Ectodermal cell (in vitro differentiated cells): ENCODE data around the gene METAP1D.
"Not testable (repeated sequence)": the region's sequence is repeated elsewhere in the genome, so short reads cannot be mapped to it uniquely, and the experiment has no call there.

Experiments
- H3K27ac ChIP-seq: 2 replicates; pipeline ENCODE4 v1.7.0; 2013; ENCODE audit warnings: mild to moderate bottlenecking, low read depth, low read length; ENCODE audit not compliant: insufficient read depth, poor library complexity, severe bottlenecking
- H3K27me3 ChIP-seq: 2 replicates; pipeline ENCODE4 v1.7.0; 2013; ENCODE audit warnings: mild to moderate bottlenecking, low read length; ENCODE audit not compliant: insufficient read depth, control insufficient read depth, poor library complexity, severe bottlenecking
- H3K36me3 ChIP-seq: one replicate; pipeline ENCODE4 v1.7.0; 2013; ENCODE audit warnings: low read length; ENCODE audit not compliant: control insufficient read depth, insufficient read depth
- H3K4me1 ChIP-seq: one replicate; pipeline ENCODE4 v1.7.0; 2013; ENCODE audit warnings: low read length; ENCODE audit not compliant: control insufficient read depth, insufficient read depth
- H3K4me3 ChIP-seq: 2 replicates; pipeline ENCODE4 v1.7.0; 2013; ENCODE audit warnings: low read depth, low read length, control low read depth; ENCODE audit not compliant: insufficient read depth
- H3K9me3 ChIP-seq: 2 replicates; pipeline ENCODE4 v1.7.0; 2013; ENCODE audit warnings: mild to moderate bottlenecking, low read length, moderate library complexity; ENCODE audit not compliant: control insufficient read depth
- WGBS, 2 experiments: methylation state at CpG; one replicate each; pipeline ENCODE4 v1.1.7; 2013; ENCODE audit warnings: missing lambda C conversion rate in 2 of 2; 5-methylcytosine and 5-hydroxymethylcytosine counted together

The METAP1D gene

GRCh38 chr2:172114176-172114575 lies 114.4 kb downstream of the METAP1D start:
- WGBS, 2 experiments: 87 to 96% methylated on average over 6 of the region's 6 CpGs
- not testable (repeated sequence) for H3K27ac ChIP-seq, H3K4me1 ChIP-seq, H3K4me3 ChIP-seq, H3K9me3 ChIP-seq, H3K36me3 ChIP-seq
- H3K27me3 ChIP-seq: peaks cover 11% of the 10 kb centered on the region

- Histone ChIP-seq H3K27ac (no peak overlapping the region), H3K9me3 (no peaks in the 10 kb centered on the region), H3K27me3 (peaks cover 8% of the 10 kb centered on the region), H3K36me3 (no peaks in the 10 kb centered on the region), H3K4me1 (no peaks in the 10 kb centered on the region), H3K4me3 (no peak overlapping the region)
- 86 to 95% methylated on average over 3 of the region's 3 CpGs for WGBS, 2 experiments
Observed at GRCh38 chr2:172114579-172114978, 114.8 kb downstream of the METAP1D start.

- H3K36me3 ChIP-seq: no peaks in the 10 kb centered on the region
Observed at GRCh38 chr2:172116107-172116506, 116.4 kb downstream of the METAP1D start.

GRCh38 chr2:172119089-172119488 lies 119.3 kb downstream of the METAP1D start:
- H3K27ac ChIP-seq: no peak overlapping the region
- no peaks in the 10 kb centered on the region for H3K4me1 ChIP-seq
- H3K27me3 ChIP-seq: no peaks in the 10 kb centered on the region
- H3K9me3 ChIP-seq: no peaks in the 10 kb centered on the region
- no peaks in the 10 kb centered on the region for H3K36me3 ChIP-seq
- no peak overlapping the region for H3K4me3 ChIP-seq

More at GRCh38 chr2:172116107-172116506, 116.4 kb downstream of the METAP1D start:
- Histone ChIP-seq H3K4me1 (no peaks in the 10 kb centered on the region), H3K4me3 (no peak overlapping the region), H3K27me3 (no peaks in the 10 kb centered on the region), H3K9me3 (no peaks in the 10 kb centered on the region), H3K27ac (no peak overlapping the region)
- WGBS, 2 experiments: 84 to 88% methylated on average over 5 of the region's 5 CpGs

- 92 to 100% methylated on average over 2 of the region's 2 CpGs for WGBS, 2 experiments
- no peak overlapping the region for H3K27ac ChIP-seq
- no peak overlapping the region for H3K4me3 ChIP-seq
- H3K9me3 ChIP-seq: no peaks in the 10 kb centered on the region
- H3K27me3 ChIP-seq: no peaks in the 10 kb centered on the region
- H3K36me3 ChIP-seq: no peaks in the 10 kb centered on the region
- H3K4me1 ChIP-seq: no peaks in the 10 kb centered on the region
Observed at GRCh38 chr2:172120118-172120517, 120.4 kb downstream of the METAP1D start.

GRCh38 chr2:172128484-172128883 lies 128.7 kb downstream of the METAP1D start:
- H3K4me3 ChIP-seq: no peak overlapping the region
- H3K27ac ChIP-seq: no peak overlapping the region
- no peaks in the 10 kb centered on the region for H3K36me3 ChIP-seq
- H3K4me1 ChIP-seq: no peaks in the 10 kb centered on the region
- H3K9me3 ChIP-seq: no peaks in the 10 kb centered on the region
- no peaks in the 10 kb centered on the region for H3K27me3 ChIP-seq

GRCh38 chr2:172129404-172129803 lies 129.7 kb downstream of the METAP1D start:
- no peak overlapping the region for H3K27ac ChIP-seq
- no peaks in the 10 kb centered on the region for H3K36me3 ChIP-seq
- H3K9me3 ChIP-seq: no peaks in the 10 kb centered on the region
- no peaks in the 10 kb centered on the region for H3K27me3 ChIP-seq
- H3K4me1 ChIP-seq: no peaks in the 10 kb centered on the region
- H3K4me3 ChIP-seq: no peak overlapping the region
